Liver (tissue), 3 donors: ENCODE measurements around the gene RFPL4A.
"Not testable (repeated sequence)": the region's sequence is repeated elsewhere in the genome, so short reads cannot be mapped to it uniquely, and the experiment has no call there.

Source experiments
- CTCF ChIP-seq: fragments of 150-350 bp; IDR thresholded peaks from 2 replicates; pipeline ENCODE4 v1.5.1; 2017; ENCODE audit warnings: improper control_type of control experiment, low read depth, low read length; ENCODE audit not compliant: missing input control
- FOXA1 ChIP-seq: IDR thresholded peaks from 2 replicates; pipeline ENCODE4 v1.6.1; 2016; ENCODE audit warnings: antibody characterized with exemption
- JUND ChIP-seq, 2 donors: IDR thresholded peaks; 2 replicates each; pipeline ENCODE4 v1.6.1; 2016; ENCODE audit warnings: antibody characterized with exemption in 2 of 2
- REST ChIP-seq: IDR thresholded peaks from 2 replicates; pipeline ENCODE4 v1.6.1; 2016; ENCODE audit warnings: antibody characterized with exemption, mild to moderate bottlenecking
- RXRA ChIP-seq, 2 donors: IDR thresholded peaks; 2 replicates each; pipeline ENCODE4 v1.6.1; 2017 to 2018; ENCODE audit warnings: antibody characterized with exemption in 2 of 2, mild to moderate bottlenecking in 1 of 2
- SP1 ChIP-seq: IDR thresholded peaks from 2 replicates; pipeline ENCODE4 v1.6.1; 2018; ENCODE audit warnings: antibody characterized with exemption, mild to moderate bottlenecking
- YY1 ChIP-seq: IDR thresholded peaks from 2 replicates; pipeline ENCODE4 v1.6.1; 2016; ENCODE audit warnings: antibody characterized with exemption, mild to moderate bottlenecking
- TF ChIP-seq, protein P1 (sequence below): IDR thresholded peaks from 2 replicates; pipeline ENCODE4 v1.6.1; 2016; ENCODE audit warnings: antibody characterized with exemption
- donor health status: healthy.
- donor health status: healthy.

GRCh38 chr19:55769632-55770031 lies 10.7 kb downstream of the RFPL4A start:
- TF ChIP-seq SP1; CTCF; JUND (IDR thresholded peaks at IDR 0.05); RXRA (IDR thresholded peaks at IDR 0.05); REST; FOXA1; YY1: not testable (repeated sequence)
- TF ChIP-seq, protein P1, sequence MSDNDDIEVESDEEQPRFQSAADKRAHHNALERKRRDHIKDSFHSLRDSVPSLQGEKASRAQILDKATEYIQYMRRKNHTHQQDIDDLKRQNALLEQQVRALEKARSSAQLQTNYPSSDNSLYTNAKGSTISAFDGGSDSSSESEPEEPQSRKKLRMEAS = not testable (repeated sequence)
